Activated CD8-positive, alpha-beta memory T cell treated with anti-CD3 and anti-CD28 coated beads for 4 hours (primary cell): ENCODE measurements around the gene LOXL3.

ENCODE experiments used
- DNase-seq, 2 donors: peaks; one replicate each; pipeline ENCODE4 v3.0.0-alpha.2; 2020; ENCODE audit warnings: low read depth in 2 of 2

The LOXL3 gene

DNA sequence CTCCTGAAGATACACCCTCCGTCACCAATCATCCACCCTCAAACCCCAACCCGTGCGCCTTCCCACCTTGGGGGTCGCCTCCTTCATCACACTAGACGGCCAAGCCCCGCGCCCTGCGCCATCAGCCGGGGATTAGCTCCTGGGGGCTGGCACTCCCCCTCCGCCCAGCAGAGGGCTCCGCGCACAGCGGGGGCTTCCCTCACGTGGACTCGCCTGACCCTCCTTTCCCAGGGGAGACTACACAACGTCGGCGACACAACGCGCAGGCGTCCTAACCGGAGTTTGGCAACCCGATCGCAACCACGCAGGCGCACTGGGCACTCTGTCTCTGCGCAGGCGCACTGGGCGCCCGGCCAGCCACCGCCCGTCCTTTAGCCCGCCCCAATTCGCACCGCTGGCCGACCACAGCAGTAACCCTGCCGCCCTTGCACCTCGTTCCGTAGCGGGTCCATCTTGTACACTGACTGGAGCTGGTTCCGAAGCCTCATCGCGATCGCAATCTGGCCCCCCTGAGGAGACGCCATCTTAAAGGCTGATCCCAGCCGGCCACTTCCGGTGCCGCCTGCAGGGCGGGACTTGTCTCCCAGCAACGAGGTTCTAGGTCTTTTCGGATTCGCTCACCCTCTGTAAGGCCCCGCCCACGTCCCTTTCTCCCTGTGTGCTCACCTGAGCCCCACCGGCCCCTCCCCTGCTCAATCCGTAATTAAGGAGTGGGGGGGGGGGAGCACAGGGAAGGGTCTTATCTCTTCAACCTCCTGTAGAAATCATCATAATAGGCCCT lies 46.4 kb downstream of the LOXL3 start, which contains the start of gene PCGF1:
PCGF1 (minus strand) TSS at position 551 of the 781 bp plus-strand sequence; CDS start at position 524, 27 bp downstream.
- peak; percentile 99 for DNase-seq

DNA sequence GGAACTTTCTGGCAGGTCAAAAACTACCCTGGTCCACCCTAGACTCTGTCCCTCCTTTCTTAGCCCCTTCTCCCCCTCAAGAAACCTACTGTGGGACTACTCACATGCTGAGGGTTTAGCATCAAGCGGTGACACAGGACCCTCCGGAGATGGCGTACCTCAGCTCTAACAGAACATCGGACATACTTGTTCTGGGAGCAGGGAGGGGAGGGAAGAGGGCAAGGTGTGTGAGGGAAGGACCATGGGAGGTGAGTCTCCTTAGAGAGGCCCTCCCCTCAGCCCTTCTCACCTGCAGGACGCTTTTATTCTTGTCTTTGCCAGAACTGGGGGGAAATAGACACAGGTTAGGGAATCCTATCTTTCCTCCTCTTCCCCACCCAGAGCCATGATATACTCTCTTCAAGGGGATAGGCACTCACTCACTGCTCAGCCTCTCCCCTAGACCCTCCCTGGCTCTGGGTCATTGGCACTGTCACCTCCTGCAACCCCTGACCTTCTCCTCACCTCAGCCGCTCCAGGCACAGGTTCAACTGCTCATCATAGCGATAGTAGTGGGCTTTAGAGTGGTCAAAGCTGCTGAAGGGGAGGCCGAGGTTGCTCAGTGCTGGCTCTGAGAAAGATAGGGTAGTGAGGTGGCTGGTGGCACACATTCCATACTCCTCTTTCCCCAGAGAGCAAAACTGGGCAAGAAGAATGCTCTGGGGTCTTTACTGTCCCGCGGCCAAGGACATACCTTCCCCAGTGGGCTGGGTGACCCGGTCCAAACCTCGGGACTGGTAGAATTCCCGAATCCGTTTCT lies 48.1 kb downstream of the LOXL3 start:
- no peak for DNase-seq

DNA sequence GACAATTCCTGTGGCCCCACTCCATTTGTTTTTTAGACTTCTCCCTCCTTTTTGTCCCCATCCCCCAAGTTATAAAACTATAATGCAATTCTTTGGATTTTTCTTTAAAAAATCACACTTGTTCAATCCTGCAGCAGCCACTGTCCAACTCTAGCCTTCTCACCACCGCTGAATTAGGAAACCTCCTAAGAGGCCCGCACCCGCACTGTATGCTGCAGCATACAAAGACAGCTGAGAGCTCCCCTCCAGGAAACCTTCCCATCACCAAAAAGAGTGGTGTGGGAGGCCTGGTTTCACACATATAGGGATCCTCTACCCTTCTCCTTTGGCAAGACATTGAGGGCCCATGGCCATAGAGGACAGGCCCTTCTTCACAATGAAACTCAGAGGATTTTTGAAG lies 49.2 kb downstream of the LOXL3 start:
- no peak for DNase-seq

DNA sequence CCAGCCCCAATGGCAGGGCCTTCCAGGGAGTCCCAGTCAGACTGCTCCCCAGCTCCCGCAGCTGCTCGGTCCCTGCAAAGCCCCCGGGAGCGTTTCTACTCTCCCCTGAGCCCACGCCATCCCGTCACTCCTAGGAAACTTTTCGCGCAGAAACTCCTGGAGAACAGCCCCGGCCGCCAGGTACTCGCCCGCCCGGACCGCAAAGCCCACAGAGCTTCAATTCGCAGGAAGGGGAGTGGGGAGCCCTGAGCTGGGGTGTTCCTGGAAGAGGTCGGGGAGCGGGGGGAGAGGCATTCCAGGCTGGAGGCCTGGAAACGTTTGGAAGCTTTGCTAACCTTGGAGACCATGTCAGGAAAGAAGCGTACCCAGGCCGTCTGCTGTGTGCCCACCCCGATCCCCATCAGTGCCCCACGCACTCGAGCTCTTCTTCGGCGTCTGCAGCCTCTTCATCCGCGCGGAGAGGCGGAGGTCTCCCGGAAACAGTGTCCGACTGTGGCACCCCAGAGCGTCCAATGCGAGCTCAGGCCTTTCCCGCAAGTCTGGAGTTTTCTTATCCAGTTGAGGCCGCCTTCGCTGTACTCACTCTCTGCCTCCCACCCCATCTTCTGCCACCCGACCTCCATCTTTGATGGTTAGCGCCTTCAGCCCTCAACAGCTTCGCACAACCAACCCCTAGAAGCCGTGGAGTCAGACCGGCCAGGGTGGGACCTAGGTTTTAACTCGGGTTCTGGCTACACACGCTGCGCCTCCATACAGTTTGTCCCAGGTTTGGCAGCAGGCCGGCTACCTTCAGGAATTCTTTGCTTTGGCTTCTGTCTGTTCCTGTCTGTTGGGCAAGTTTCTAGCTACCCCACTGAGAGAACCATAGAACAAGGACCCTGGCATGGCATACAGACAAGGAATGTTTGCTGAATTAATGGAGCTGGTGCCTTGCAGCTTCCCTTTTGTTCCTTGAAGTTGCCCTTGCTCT lies 50.0 kb downstream of the LOXL3 start:
- DNase-seq: no peak

DNA sequence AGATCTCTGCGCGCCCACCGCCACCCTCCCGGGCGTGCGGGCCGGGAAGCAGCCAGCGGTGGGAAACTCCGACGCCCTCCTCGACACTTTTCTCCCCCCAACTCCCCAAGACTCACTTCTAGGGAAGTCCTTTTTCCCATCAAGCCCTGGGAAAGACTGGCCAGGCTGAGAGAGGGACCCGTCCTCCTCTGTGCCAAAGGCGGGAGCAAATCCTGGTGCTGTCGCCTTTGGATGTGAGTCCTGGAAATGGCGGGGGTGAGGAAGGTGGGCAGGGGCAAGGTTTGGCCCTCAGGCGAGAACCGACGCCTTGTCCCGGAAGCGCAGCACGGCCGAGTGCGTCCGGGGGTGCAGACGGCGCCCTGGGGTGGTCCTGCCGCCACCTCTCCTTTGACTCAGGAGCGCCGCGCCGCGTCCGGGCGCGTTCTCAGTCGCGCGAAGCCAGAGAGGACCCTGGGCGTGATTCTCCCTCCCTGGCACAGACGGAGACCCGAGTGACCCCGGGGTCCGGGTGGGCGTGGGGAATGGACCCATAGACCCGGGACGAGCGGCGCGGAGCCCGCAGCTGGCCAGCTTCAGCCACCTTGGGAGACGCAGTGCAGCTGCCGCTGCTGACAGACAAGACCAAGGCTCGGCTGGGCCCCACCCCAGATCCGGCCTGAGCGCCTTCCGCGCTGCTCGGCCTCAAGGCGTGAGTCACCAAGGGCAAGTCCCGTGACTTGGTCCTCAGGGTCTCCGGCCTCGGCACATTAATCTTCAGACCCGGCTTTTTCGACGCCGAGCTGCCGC lies 50.8 kb downstream of the LOXL3 start:
- no peak for DNase-seq

DNA sequence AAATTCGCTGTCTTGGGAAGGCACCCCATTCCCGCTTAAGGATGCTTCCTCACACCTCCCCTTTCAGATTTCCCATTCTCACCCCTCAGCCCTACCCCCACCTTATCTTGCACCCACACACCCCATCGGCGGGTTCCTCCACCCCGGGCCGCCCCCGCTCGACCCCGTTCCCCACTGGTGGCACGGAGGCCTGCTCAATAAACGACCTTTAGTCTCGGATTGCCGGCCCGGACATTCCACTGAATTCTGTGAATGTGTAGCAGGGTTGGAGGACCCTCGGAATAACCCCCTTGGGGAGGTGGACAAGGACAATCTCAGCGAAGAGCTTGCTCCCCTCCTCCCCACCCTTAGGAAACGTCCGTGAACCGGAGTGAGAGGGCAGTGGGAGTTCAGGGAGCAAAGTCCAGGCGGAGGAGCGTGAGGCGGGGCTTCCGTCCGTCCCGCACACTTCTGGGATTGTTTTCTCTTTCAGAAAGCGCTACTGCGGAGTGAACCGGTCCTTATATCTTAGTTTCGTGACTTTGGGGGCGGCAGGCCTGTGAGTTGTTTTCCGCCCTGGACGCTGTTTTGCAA lies 51.5 kb downstream of the LOXL3 start:
- no peak for DNase-seq

DNA sequence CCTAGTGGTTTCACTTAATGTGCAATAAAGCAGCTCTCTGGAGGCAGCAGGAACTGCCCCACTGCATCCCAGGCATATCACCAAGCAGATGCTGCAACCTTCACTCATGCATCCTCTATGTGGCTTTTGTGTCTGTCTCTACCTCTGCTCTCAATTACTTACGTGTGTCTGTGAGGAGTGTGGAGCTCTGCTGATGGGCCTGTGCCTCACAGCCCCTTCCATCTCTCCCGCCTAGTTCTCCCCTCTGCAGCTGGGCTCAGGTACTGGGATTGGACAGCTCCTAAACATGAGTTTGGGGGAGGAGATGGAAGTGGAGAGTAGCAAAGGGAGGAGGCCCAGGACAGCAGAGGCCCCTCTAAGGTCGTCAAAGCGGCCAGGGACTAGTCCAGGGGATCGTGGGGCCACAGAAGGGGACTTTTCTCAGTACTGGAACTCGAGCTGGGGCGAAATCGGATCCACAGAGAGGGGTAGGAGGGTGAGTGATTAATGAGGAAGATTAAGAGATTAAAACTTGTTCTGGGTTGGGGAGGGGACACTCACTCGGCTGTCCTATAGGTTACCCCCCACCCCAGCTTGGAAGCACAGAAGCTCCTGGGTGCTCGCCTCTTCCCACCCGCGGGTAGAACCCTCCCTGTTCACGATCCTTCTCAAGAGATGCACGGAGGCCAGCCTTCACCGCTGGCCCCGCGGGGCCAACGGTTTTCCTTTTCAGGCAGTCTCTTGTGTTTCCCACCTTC lies 52.2 kb downstream of the LOXL3 start:
- DNase-seq: no peak

DNA sequence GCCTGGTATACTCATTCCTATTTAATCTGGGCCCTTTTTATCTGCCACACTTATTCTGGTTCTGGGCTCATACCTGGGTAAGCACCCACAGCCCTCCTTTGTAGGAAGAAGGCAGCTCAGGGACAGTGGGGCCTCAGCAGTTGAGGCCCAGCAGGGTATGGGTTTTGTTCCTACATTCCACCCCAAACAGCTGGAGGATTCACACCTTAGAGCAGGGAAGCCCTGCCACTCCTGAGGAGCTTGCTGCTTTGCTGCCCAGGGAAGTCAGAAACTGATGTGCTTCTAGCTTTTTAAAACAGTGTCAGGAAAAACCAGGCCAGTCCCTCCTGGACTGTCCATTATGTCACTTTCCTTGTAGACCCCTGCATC lies 53.2 kb downstream of the LOXL3 start:
- DNase-seq: no peak

DNA sequence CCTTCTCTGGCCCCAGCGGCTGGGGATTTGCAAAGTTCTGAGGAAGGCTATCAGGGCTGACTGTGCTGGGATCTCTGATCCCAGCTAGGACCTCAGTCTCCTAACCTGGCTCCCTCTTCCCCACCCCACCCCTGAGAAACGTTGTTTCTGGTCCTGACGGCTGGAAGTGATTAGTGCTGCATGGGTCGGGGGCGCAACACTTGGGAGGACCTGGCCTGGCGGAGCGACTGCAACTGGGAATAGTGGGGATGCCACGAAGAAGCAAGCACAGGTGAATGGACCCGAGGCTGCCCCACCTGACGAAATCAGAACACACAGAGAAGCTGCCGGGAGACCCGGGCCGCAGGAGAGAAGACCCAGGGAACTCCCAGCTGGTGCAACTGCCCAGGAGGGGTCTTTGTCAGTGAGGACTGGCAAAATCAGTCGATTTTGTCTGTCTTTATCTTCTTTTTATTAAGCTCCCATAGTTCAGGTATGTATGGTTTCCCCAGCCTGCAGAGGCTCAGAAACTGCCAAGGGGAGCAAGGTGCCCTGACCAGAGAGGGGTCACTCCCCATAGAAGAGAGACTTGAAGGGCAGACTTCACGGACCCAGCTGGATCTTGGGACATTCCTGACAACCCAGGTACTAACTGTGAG lies 53.7 kb downstream of the LOXL3 start:
- no peak for DNase-seq

DNA sequence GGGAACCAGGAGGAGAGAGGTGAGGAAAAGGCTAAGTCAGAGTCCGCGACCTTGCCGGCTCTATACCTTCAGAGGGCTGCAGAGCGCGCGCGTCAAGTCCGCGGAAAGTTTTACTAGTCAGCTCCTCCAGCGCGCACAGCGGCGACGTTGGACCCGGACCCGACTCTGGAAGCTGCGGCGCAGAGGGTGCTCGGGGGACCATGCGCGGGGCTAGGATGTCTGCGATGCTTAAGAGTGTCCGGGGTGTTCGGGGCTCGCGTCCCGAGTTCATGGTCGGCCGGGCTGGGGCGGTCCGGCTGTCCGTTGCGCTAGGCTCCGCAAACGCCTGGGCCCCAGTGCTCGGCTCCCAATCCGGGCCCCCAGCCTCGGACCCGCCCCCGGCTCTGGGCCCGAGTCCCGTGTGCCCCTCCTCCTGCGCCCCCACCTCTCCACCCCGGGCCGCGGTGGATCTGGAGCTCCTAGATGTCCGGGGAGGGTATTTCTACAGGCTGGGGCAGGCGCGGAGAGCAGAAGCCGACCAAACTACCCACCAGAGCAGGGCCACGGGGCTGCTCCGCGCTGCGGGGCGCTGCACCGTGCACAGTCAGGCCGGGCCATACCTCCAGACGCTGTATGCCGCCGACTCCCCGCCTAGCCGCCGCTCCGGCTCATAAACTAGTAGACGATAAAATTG lies 54.3 kb downstream of the LOXL3 start, which contains the start of gene LBX2:
LBX2 (minus strand) TSS at position 337 of the 673 bp plus-strand sequence; CDS start at position 271, 66 bp downstream.
- DNase-seq: no peak

DNA sequence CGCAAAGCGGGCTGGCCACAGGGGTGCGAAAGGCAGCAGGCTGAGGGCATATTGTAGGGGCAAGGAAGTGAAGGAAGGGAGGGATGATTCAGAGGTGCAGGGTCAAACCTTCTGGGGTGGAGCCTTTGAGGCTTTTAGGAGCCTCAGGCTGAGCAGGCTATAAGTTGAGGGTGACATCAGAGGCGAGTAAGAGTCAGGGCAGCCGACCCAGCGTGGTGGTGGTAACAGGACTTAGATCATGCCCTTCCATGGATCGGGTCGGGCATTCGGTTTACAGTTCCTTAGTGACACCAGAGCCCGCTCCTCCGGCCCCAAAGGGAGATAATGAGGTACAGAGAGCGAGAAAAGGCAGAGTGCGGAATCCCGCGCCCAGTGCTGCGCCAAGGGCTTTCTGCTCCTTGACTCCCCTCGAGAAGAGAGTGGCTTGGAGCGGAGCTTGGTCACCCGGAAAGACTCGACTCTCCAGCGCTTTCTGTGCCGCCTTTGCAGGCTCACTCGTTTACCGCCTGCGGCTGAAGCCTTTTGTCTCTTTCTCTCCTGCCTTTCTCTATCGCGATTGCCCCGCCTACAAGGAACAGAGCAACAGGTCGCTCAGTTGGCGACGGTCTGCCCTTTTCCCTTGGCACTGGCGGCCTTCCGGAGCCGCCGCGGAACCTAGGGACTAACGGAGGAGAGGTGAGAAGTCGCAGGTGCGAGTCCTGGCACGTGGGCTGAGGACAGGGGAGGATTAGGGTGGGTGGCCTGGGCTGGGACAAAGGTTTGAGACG lies 55.1 kb downstream of the LOXL3 start:
- DNase-seq: no peak

DNA sequence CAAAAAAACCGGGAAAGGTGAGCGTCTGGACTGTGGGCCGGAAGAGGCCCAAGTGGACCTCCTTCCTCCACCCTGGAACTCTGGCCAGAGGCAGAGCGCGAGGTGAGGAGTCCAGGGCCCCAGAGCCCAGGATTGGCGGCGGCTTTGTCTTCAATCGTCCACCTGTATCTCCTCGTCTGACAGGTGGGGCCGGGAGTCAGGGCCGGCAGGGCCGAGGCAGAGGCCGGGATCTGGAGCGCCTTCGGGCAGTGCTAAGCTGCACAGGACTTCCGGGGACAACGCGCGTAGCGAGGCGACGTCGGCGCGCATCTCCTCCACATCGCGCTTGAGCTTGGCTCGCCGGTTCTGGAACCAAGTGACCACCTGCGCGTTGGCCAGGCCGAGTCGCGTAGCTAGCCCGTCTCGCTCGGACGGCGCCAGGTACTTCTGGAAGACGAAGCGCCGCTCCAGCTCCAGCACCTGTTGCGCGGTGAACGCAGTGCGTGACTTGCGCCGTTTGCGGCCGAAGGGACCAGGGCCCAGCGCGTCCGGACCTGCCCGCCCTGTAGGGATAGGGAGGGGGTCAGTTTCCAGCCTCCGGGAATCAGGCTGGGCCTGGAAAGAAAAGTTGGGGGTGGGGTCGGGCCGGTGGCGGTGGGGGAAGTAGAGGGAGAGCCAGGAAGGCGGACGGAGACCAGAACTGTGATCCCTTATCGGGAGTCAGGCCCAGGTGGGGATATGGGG lies 55.8 kb downstream of the LOXL3 start:
- DNase-seq: no peak

DNA sequence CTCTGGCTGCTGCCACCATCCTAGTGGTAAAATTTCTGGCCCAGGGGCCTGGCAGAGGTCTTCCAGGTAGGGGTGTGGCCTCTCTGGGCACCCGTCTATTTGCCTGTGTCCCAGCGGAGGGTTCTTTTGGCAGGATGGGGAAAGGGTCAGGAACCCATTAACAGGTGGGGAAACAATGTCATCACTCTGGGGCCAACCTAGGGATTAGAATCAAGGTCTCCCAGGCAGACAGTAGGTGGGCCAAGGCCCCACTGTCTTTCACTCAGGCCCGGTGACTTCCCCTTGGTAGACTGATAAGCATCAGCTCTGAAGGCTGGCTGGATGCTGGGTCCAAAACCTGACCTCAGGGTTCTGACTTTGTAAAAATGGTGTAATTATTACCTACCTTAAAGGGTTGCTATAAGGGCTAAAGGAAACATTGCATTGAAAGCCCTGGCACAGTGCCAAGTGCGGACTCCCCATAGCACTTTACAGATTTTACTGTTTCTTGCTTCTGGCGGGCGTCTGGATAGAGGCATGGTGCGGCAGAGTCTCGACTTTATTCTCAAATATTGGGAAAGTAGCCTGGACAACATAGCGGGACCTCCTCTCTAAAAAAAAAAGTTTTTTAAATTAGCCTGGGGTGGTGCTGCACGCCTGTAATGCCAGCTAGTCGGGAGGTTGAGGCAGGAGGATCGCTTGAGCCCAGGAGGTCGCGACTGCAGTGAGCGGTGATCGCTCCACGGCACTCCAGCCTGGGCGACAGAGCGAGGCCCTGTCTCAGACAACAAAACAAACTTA lies 56.6 kb downstream of the LOXL3 start:
- DNase-seq: no peak

DNA sequence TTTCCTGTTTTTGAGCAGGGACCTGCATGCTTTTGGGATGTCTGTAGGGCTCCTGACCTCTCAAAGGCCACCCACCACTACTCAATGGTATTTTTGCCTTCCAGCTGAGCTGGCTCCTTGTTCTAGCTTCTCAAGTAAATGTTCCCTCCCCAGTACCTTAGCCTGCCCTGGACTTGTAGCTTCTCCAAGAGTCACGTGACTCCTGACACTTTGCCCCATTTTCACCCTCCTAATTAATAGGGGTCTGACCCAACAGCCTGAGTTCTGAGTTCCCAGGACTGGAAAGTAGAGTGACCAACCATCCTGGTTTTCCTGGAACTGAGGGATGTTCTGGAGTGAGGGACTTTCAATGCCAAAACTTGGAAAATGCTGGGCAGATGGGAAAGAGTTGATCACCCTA lies 58.3 kb downstream of the LOXL3 start:
- no peak for DNase-seq

DNA sequence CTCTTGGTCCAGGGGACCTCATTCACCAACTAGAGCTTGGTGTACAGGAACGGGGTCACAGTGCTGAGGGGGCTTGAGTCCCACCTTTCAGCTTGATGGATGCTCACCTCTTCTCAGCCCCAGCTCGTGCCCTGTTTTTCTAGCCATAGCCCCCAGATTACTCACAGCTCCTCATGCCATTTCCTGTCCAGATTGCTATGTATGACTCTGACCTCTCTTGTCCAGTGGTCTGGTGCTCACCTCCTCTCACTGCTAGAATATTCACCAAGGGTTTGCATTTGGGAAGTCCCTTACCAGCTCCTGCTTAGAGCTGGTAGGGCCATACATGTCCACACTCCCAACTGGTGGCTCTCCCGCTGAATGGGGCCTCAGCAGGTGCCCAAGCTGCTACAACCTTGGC lies 60.2 kb downstream of the LOXL3 start:
- no peak for DNase-seq

DNA sequence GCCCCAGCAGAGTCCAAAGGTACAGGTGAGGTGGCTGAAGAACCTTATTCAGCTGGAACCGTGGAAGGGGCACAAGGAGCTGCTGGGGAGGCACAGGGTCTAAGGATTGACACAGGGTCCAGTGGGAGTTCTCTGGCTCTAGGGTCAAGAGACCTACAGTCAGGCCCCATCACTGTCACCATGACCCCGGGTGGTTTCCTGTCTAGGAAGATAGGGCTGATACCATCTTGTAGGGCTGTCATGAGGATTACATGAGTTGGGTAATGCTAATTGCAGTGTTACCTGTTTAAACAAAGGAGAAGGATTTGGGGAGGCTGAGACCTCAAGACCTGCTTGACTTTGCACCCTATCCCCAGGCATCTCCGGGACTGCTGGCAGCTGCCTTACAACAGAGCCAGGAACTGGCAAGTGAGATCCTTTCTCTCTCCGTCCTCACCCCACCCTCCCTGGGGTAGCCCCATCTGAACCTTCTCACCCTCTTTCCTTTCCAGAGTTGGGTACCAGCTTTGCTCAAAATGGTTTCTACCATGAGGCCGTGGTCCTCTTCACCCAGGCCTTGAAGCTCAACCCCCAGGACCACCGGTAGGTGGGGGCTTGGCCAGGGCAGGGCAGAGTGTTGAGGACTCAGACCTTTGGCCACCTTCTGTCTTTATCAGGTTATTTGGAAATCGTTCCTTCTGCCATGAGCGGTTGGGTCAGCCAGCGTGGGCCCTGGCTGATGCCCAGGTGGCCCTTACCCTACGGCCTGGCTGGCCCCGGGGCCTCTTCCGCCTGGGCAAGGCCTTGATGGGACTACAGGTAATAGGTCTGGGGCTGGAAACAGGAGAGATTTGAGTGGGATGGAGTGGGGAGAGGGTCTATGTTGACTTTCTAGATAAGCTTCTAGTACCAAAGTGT lies 61.8 kb downstream of the LOXL3 start:
- no peak for DNase-seq
